ENCODE results near the gene ARHGAP26.

- TF ChIP-seq CTCF (conservative IDR thresholded peaks at IDR 0.05 in 1 of 2, IDR thresholded peaks at IDR 0.05 in 1 of 2; ENCODE audit: low read depth in 1 of 2, low read length in 2 of 2): no peak
- no peak for TF ChIP-seq EZH2 (IDR thresholded peaks at IDR 0.05; ENCODE audit: low read length, missing control alignments)
Observed at GRCh38 chr5:142970440-142971030, 200.4 kb downstream of the ARHGAP26 start.
